GM06990 (cell line): Measurements from ENCODE around the gene KCNE3.

ENCODE experiments used
- DNase-seq: peaks from one replicate; pipeline ENCODE4 v3.0.0-alpha.2; 2011; ENCODE audit not compliant: insufficient read length; ENCODE audit errors: extremely low read depth
- H3K27me3 ChIP-seq: replicated peaks from 2 replicates; pipeline ENCODE4 v1.6.0; 2011; ENCODE audit warnings: low read length; ENCODE audit not compliant: control insufficient read depth, insufficient read depth
- H3K36me3 ChIP-seq: 2 replicates; pipeline ENCODE4 v1.5.1; 2011; ENCODE audit warnings: low read length; ENCODE audit not compliant: control insufficient read depth, insufficient read depth
- H3K4me3 ChIP-seq: replicated peaks from 2 replicates; pipeline ENCODE4 v1.5.1; 2011; ENCODE audit warnings: low read depth, mild to moderate bottlenecking, control low read depth, low read length
- CTCF ChIP-seq: IDR thresholded peaks from 2 replicates; pipeline ENCODE4 v1.5.1; 2011; ENCODE audit warnings: low read length, control low read depth, mild to moderate bottlenecking, inconsistent platforms; ENCODE audit not compliant: insufficient read depth, poor library complexity, severe bottlenecking

The KCNE3 gene

GRCh38 chr11:74457356-74457755 lies 10.0 kb downstream of the KCNE3 start:
- DNase-seq = no peak
- no peak for TF ChIP-seq CTCF
- Histone ChIP-seq H3K4me3 (no peak overlapping the region), H3K27me3 (no peaks in the 10 kb centered on the region), H3K36me3 (no peaks in the 10 kb centered on the region)

- TF ChIP-seq CTCF = peak; percentile 85
- no peak for DNase-seq
- Histone ChIP-seq H3K4me3 (no peak overlapping the region), H3K27me3 (no peaks in the 10 kb centered on the region), H3K36me3 (no peaks in the 10 kb centered on the region)
Measured at GRCh38 chr11:74453373-74453975, 13.9 kb downstream of the KCNE3 start.

GRCh38 chr11:74452366-74452765 lies 15.0 kb downstream of the KCNE3 start:
- TF ChIP-seq CTCF = no peak
- no peaks in the 10 kb centered on the region for H3K36me3 ChIP-seq
- H3K4me3 ChIP-seq = no peak overlapping the region
- no peak for DNase-seq
- H3K27me3 ChIP-seq = no peaks in the 10 kb centered on the region

- no peak for TF ChIP-seq CTCF
- Histone ChIP-seq H3K4me3 (no peak overlapping the region), H3K36me3 (no peaks in the 10 kb centered on the region), H3K27me3 (no peaks in the 10 kb centered on the region)
- DNase-seq = no peak
Measured at GRCh38 chr11:74450318-74450717, 17.0 kb downstream of the KCNE3 start.

GRCh38 chr11:74449369-74449931 lies 17.9 kb downstream of the KCNE3 start:
- no peaks in the 10 kb centered on the region for H3K36me3 ChIP-seq
- peak; percentile 74 for TF ChIP-seq CTCF
- no peaks in the 10 kb centered on the region for H3K27me3 ChIP-seq
- peak; percentile 31 for DNase-seq
- no peak overlapping the region; the same call in 1 of the 2 replicates for H3K4me3 ChIP-seq

GRCh38 chr11:74447720-74448119 lies 19.6 kb downstream of the KCNE3 start:
- no peak for DNase-seq
- H3K36me3 ChIP-seq = no peaks in the 10 kb centered on the region
- no peaks in the 10 kb centered on the region for H3K27me3 ChIP-seq
- TF ChIP-seq CTCF = no peak
- H3K4me3 ChIP-seq = no peak overlapping the region
